ENCODE results near the gene MLLT3.

DNA sequence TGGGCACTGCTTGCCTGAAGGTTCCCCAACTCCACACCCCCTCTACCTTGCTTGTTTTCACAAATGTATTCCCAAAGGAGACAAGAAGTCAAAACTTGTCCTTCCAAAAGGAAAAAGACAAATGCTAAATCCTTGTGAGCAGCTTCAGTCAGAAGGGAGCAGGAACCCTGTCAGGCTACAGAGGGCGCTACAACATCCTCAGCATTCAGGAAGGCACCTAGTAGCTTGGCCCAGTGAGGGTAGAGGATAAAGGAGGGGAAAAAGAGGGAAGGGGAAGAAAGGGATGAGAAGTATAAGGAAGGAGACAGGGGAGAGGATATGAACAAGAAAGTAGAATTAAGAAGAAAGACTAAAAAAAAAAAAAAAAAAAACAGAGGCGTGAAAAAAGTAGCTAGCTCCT, 97.5 kb downstream of the MLLT3 start:
- TF ChIP-seq POLR2AphosphoS5 (IDR thresholded peaks at IDR 0.05; ENCODE audit: low read depth, low read length) = no peak
- TF ChIP-seq POLR2A (IDR thresholded peaks at IDR 0.05; ENCODE audit: low read depth, low read length) = no peak
- no peak for TF ChIP-seq TAF1 (IDR thresholded peaks at IDR 0.05; ENCODE audit: low read depth, low read length)
- no peak for TF ChIP-seq POU2F2 (IDR thresholded peaks at IDR 0.05; ENCODE audit: low read depth, low read length)
- TF ChIP-seq SPI1 (IDR thresholded peaks at IDR 0.05; ENCODE audit: low read depth, low read length) = no peak
- no peak for TF ChIP-seq PAX5 (IDR thresholded peaks at IDR 0.05; ENCODE audit: insufficient read depth, low read length, severe bottlenecking)
